Measurements from ENCODE around the gene PLA2G4C.

Gene PLA2G4C

DNA sequence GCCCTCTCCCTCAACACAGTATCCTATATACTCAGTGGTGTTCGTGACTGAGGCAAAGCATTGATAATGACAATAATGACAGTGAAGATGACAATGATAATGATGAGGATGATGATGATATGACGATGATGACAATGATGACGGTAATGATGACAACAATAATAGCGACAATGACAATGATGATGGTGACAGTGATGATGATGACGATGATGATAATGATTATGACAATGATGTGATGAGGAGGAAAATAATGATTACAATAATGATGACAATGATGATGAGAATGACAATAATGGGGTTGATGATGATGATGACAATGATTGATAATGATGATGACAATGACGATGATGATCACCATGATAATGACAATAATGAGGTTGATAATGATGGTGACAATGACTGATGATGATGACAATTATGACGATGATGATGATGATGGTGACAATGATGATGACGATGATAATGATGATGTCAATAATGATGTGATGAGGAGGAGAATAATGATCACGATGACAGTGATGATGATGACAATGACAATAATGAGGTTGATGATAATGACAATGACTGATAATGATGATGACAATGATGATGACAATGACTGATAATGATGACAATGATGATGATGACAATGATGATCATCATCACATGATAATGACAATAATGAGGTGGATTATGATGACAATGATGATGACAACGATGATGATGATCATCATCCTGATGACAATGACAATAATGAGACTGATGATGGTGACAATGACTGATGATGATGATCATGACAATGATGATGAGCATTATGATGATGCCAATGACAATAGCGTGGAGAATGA is 99.5 kb downstream of the PLA2G4C start:
- H3K4me1 ChIP-seq (ENCODE audit: insufficient read depth, low read length), result no peaks in the 10 kb centered on the region
- no peaks in the 10 kb centered on the region for H3K9me3 ChIP-seq (ENCODE audit: insufficient read depth, low read length, severe bottlenecking)
- no peak for DNase-seq
- no peaks in the 10 kb centered on the region for H4K20me1 ChIP-seq (ENCODE audit: insufficient read depth, low read length)
- no peak overlapping the region for H3K27ac ChIP-seq (ENCODE audit: low read length)
- H3K27me3 ChIP-seq (ENCODE audit: insufficient read depth, low read length, poor library complexity), result no peaks in the 10 kb centered on the region
- no peaks in the 10 kb centered on the region for H3K79me2 ChIP-seq (ENCODE audit: insufficient read depth, low read length)
- no peak for TF ChIP-seq EZH2 (IDR thresholded peaks at IDR 0.05; ENCODE audit: borderline replicate concordance, low read depth, low read length, severe bottlenecking)
- TF ChIP-seq, protein P1, sequence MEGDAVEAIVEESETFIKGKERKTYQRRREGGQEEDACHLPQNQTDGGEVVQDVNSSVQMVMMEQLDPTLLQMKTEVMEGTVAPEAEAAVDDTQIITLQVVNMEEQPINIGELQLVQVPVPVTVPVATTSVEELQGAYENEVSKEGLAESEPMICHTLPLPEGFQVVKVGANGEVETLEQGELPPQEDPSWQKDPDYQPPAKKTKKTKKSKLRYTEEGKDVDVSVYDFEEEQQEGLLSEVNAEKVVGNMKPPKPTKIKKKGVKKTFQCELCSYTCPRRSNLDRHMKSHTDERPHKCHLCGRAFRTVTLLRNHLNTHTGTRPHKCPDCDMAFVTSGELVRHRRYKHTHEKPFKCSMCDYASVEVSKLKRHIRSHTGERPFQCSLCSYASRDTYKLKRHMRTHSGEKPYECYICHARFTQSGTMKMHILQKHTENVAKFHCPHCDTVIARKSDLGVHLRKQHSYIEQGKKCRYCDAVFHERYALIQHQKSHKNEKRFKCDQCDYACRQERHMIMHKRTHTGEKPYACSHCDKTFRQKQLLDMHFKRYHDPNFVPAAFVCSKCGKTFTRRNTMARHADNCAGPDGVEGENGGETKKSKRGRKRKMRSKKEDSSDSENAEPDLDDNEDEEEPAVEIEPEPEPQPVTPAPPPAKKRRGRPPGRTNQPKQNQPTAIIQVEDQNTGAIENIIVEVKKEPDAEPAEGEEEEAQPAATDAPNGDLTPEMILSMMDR (IDR thresholded peaks at IDR 0.05; ENCODE audit: borderline replicate concordance, extremely low read depth, low read length, poor library complexity, severe bottlenecking), result no peak
- H3K4me3 ChIP-seq (ENCODE audit: low read depth in 1 of 2, low read length in 2 of 2), result no peak overlapping the region
- H3K36me3 ChIP-seq (ENCODE audit: insufficient read depth, low read length), result no peaks in the 10 kb centered on the region
- no peak for ATAC-seq (ENCODE audit: insufficient read depth, low read depth)
- no peak overlapping the region for H3K4me2 ChIP-seq (ENCODE audit: insufficient read depth, low read length)
- no peak overlapping the region for H2AFZ ChIP-seq (ENCODE audit: low read depth, low read length)
- no peak overlapping the region for H3K9ac ChIP-seq (ENCODE audit: low read depth, low read length)

DNA sequence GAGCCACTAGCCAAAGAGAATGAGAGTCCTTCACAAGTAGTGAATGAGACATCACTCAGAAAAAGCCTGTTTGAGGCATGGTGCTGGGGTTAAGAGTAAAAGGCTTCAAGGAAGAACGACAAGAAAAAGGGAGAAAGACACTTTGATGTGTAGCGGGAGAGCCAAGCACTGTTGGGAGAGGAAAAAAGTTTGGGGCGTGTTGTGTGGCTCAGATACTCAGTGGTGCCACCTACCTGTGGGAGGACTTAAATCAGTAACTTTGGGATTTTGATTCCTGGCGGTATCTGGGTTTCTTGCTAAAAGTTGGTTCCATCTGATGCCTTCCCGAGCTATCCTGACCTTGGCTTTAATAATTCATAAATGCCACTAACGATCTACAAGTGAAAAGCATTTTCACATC is 103.9 kb downstream of the PLA2G4C start:
- peak; percentile 8 for DNase-seq
- no peak overlapping the region for H3K27ac ChIP-seq (ENCODE audit: low read length)
- H3K4me2 ChIP-seq (ENCODE audit: insufficient read depth, low read length), result no peak overlapping the region
- no peaks in the 10 kb centered on the region for H3K4me1 ChIP-seq (ENCODE audit: insufficient read depth, low read length)
- no peak overlapping the region for H3K9ac ChIP-seq (ENCODE audit: low read depth, low read length)
- no peak for ATAC-seq (ENCODE audit: insufficient read depth, low read depth)
- H3K9me3 ChIP-seq (ENCODE audit: insufficient read depth, low read length, severe bottlenecking), result no peaks in the 10 kb centered on the region
- no peaks in the 10 kb centered on the region for H4K20me1 ChIP-seq (ENCODE audit: insufficient read depth, low read length)
- H3K36me3 ChIP-seq (ENCODE audit: insufficient read depth, low read length), result no peaks in the 10 kb centered on the region
- TF ChIP-seq, protein P1 (IDR thresholded peaks at IDR 0.05; ENCODE audit: borderline replicate concordance, extremely low read depth, low read length, poor library complexity, severe bottlenecking), result peak; percentile 56
- no peak for TF ChIP-seq EZH2 (IDR thresholded peaks at IDR 0.05; ENCODE audit: borderline replicate concordance, low read depth, low read length, severe bottlenecking)
- H2AFZ ChIP-seq (ENCODE audit: low read depth, low read length), result no peak overlapping the region
- H3K79me2 ChIP-seq (ENCODE audit: insufficient read depth, low read length), result no peaks in the 10 kb centered on the region
- no peak overlapping the region for H3K4me3 ChIP-seq (ENCODE audit: low read depth in 1 of 2, low read length in 2 of 2)
- H3K27me3 ChIP-seq (ENCODE audit: insufficient read depth, low read length, poor library complexity), result no peaks in the 10 kb centered on the region

DNA sequence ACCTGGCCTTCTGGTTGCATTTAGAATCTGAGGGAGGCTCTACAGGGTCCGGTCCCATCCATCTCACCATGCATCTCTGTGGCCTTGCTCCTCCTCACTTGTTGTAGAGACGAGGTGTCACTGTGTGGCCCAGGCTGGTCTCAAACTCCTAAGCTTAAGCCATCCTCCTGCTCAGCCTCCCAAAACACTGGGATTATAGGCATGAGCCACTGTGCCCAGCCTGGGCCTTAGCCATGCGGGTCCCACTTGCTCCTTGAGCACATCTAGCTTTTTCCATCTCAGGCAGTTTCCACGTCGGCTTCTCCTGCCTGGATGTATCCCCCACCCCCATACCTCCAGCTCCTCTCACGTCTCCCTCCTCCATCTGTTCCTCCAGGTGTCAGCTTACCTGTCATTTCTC is 106.4 kb downstream of the PLA2G4C start:
- Histone ChIP-seq H3K9me3 (ENCODE audit: insufficient read depth, low read length, severe bottlenecking) (no peaks in the 10 kb centered on the region), H3K36me3 (ENCODE audit: insufficient read depth, low read length) (no peaks in the 10 kb centered on the region), H4K20me1 (ENCODE audit: insufficient read depth, low read length) (no peaks in the 10 kb centered on the region), H3K27me3 (ENCODE audit: insufficient read depth, low read length, poor library complexity) (no peaks in the 10 kb centered on the region), H3K27ac (ENCODE audit: low read length) (no peak overlapping the region), H3K4me1 (ENCODE audit: insufficient read depth, low read length) (no peaks in the 10 kb centered on the region), H3K4me2 (ENCODE audit: insufficient read depth, low read length) (no peak overlapping the region), H3K4me3 (ENCODE audit: low read depth in 1 of 2, low read length in 2 of 2) (no peak overlapping the region), H2AFZ (ENCODE audit: low read depth, low read length) (no peak overlapping the region), H3K9ac (ENCODE audit: low read depth, low read length) (no peak overlapping the region), H3K79me2 (ENCODE audit: insufficient read depth, low read length) (no peaks in the 10 kb centered on the region)
- TF ChIP-seq, protein P1 (IDR thresholded peaks at IDR 0.05; ENCODE audit: borderline replicate concordance, extremely low read depth, low read length, poor library complexity, severe bottlenecking), result no peak
- TF ChIP-seq EZH2 (IDR thresholded peaks at IDR 0.05; ENCODE audit: borderline replicate concordance, low read depth, low read length, severe bottlenecking), result no peak
- ATAC-seq (ENCODE audit: insufficient read depth, low read depth) (no peak), DNase-seq (no peak)
